MM.1S (cell line): ENCODE measurements around the gene C2CD4C.

Experiments used
- EZH2phosphoT487 ChIP-seq: fragments of 300-600 bp; sonication (generic); IDR thresholded peaks from 2 replicates; pipeline ENCODE4 v1.6.1; 2018; ENCODE audit warnings: antibody characterized with exemption, low read length
- TF ChIP-seq, protein P1 (sequence below): fragments of 300-600 bp; sonication (generic); IDR thresholded peaks from 2 replicates; pipeline ENCODE4 v1.5.1; 2016; ENCODE audit warnings: antibody characterized with exemption, low read length, mixed read lengths

DNA sequence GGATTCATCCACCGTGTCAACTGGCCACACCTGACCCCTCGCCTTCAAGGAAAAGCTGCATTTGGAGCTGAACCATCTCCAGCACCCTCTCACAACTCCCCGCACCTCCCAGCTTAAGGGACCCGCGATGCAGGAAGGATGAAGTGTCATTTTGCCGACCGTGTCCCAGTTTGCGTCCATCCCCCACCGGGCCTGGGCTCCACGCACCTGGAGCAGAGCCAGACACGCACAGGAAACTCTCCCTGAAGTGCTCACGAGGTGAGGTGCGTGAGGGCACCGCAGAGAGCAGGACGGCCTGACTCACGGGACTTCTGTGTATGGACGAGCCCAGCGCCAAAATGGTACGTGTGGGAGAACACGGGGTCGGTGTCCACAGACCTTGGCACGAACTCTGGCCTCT, 44.7 kb upstream of the C2CD4C start:
- TF ChIP-seq EZH2phosphoT487: no peak
- TF ChIP-seq, protein P1, sequence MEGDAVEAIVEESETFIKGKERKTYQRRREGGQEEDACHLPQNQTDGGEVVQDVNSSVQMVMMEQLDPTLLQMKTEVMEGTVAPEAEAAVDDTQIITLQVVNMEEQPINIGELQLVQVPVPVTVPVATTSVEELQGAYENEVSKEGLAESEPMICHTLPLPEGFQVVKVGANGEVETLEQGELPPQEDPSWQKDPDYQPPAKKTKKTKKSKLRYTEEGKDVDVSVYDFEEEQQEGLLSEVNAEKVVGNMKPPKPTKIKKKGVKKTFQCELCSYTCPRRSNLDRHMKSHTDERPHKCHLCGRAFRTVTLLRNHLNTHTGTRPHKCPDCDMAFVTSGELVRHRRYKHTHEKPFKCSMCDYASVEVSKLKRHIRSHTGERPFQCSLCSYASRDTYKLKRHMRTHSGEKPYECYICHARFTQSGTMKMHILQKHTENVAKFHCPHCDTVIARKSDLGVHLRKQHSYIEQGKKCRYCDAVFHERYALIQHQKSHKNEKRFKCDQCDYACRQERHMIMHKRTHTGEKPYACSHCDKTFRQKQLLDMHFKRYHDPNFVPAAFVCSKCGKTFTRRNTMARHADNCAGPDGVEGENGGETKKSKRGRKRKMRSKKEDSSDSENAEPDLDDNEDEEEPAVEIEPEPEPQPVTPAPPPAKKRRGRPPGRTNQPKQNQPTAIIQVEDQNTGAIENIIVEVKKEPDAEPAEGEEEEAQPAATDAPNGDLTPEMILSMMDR: no peak
